Neural progenitor cell (in vitro differentiated cells): Measurements from ENCODE around the gene GRHL1. TPM values are rescaled to one million over a fixed set of nuclear protein-coding genes. Genes with fewer than 3 reads are reported as not detected.
A peak's percentile ranks its signal among the peaks of the same experiment; 100 is the strongest.

Experiments used
- DNase-seq: peaks from one replicate; pipeline ENCODE4 v3.0.0-alpha.2; 2016; ENCODE audit warnings: low spot score
- H2AFZ ChIP-seq: fragments of 200-600 bp; sonication (generic); replicated peaks from 2 replicates; pipeline ENCODE4 v1.6.1; 2016; ENCODE audit warnings: antibody characterized with exemption
- H3F3A ChIP-seq: fragments of 200-600 bp; sonication (generic); 2 replicates; pipeline ENCODE4 v1.6.1; 2016; ENCODE audit warnings: antibody characterized with exemption, low read depth
- H3K27ac ChIP-seq: fragments of 200-600 bp; sonication (generic); 2 replicates; pipeline ENCODE4 v1.5.1; 2016; ENCODE audit warnings: mild to moderate bottlenecking
- H3K27me3 ChIP-seq: fragments of 200-600 bp; sonication (generic); 2 replicates; pipeline ENCODE4 v1.6.1; 2016; ENCODE audit warnings: mild to moderate bottlenecking, moderate library complexity
- H3K36me3 ChIP-seq: fragments of 200-600 bp; sonication (generic); 2 replicates; pipeline ENCODE4 v1.5.1; 2016
- H3K4me1 ChIP-seq: fragments of 200-600 bp; sonication (generic); 2 replicates; pipeline ENCODE4 v1.6.1; 2016; ENCODE audit warnings: mixed run types
- H3K4me2 ChIP-seq: fragments of 200-600 bp; sonication (generic); 2 replicates; pipeline ENCODE4 v1.6.1; 2016
- H3K4me3 ChIP-seq: fragments of 200-600 bp; sonication (generic); 2 replicates; pipeline ENCODE4 v1.5.1; 2016
- H3K79me2 ChIP-seq: fragments of 200-600 bp; sonication (generic); 2 replicates; pipeline ENCODE4 v1.6.1; 2016; ENCODE audit warnings: low read depth
- H3K9ac ChIP-seq: fragments of 200-600 bp; sonication (generic); 2 replicates; pipeline ENCODE4 v1.6.1; 2016
- H3K9me3 ChIP-seq: fragments of 200-600 bp; sonication (generic); 2 replicates; pipeline ENCODE4 v1.5.1; 2016; ENCODE audit warnings: low read depth
- H4K20me1 ChIP-seq: fragments of 200-600 bp; sonication (generic); 2 replicates; pipeline ENCODE4 v1.6.1; 2016; ENCODE audit warnings: low read depth
- H3K27ac Mint-ChIP-seq: 3 replicates; pipeline ENCODE4 v1.8.0; 2021; ENCODE audit warnings: mixed read lengths
- H3K27me3 Mint-ChIP-seq: 2 replicates; pipeline ENCODE4 v1.8.0; 2022; ENCODE audit warnings: low read depth, mild to moderate bottlenecking, inconsistent platforms, moderate library complexity, mixed read lengths; ENCODE audit not compliant: insufficient read depth
- H3K36me3 Mint-ChIP-seq: 3 replicates; pipeline ENCODE4 v1.8.0; 2021; ENCODE audit warnings: mixed read lengths
- H3K4me1 Mint-ChIP-seq: 3 replicates; pipeline ENCODE4 v1.8.0; 2021; ENCODE audit warnings: mixed read lengths
- H3K4me3 Mint-ChIP-seq: 3 replicates; pipeline ENCODE4 v1.8.0; 2021; ENCODE audit warnings: mild to moderate bottlenecking, moderate library complexity, mixed read lengths
- H3K9me3 Mint-ChIP-seq: 3 replicates; pipeline ENCODE4 v1.8.0; 2020; ENCODE audit warnings: mixed read lengths
- EZH2 ChIP-seq: fragments of 200-600 bp; sonication (generic); IDR thresholded peaks from 2 replicates; pipeline ENCODE4 v1.6.1; 2017; ENCODE audit warnings: antibody characterized with exemption, mild to moderate bottlenecking, moderate library complexity
- EZH2phosphoT487 ChIP-seq: fragments of 200-600 bp; sonication (generic); IDR thresholded peaks from 2 replicates; pipeline ENCODE4 v1.6.1; 2017; ENCODE audit warnings: antibody characterized with exemption
- total RNA-seq: library from RNA; depleted of rRNA; stranded (reverse); fragments of >200 nt; gene quantifications from 2 replicates; pipeline ENCODE4 v1.2.3, GENCODE V29; 2015; ENCODE audit warnings: low replicate concordance
- TF ChIP-seq, protein P1 (sequence below): fragments of 200-600 bp; sonication (generic); IDR thresholded peaks from 2 replicates; pipeline ENCODE4 v1.5.1; 2017; ENCODE audit warnings: antibody characterized with exemption, mild to moderate bottlenecking

Gene GRHL1
- total RNA-seq, 1 donor from 2014 or later, result 5.8 TPM

DNA sequence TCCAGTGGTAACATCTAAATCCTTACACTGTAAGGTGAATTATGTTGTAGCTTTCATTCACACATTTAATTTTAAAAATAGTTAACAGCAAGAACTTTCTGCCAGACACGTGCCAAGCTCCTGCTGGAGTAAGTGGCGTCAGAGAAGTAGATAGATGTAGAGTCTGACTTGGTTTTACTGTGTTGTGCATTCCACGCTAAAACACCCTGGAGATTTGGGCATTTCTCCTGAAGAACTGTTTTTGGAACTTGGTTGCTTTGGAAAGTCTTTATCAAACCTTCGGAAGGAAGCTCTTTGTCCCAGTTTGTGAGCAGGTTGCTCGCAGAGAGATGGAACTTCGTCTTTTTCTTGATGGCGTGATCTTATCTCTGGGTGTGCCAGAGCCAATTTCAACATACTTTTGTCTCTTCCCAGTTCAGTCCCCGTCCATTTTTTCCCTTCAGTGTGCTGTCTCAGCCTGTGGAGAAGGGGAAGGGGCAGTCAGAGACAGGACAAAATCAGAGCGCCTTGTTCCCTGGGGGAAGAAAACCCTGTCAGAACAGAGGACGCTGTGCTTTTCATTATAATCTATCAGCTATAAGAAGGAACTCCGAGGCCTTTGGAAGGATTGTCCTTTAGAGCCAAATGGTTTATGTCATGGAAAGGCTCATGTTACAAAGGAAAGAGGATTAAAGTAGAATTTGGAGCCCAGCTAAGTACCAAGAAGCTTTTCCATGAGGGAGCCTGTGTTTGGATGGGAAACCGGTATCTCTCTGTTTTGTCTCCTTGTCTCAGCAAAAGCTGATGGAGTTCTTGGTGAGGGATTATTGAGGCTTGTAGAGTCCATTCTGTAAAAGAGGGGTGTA is 18.9 kb downstream of the GRHL1 start:
- Mint-ChIP-seq H3K36me3 (no peaks in the 10 kb centered on the region), H3K4me1 (peaks cover 52% of the 10 kb centered on the region), H3K4me3 (no peak overlapping the region), H3K27ac (peak overlapping the region; percentile 89), H3K27me3 (peaks cover 2% of the 10 kb centered on the region), H3K9me3 (no peaks in the 10 kb centered on the region)
- peaks cover 18% of the 10 kb centered on the region for H3F3A ChIP-seq
- peak overlapping the region; percentile 12 for H2AFZ ChIP-seq
- no peaks in the 10 kb centered on the region for H4K20me1 ChIP-seq
- H3K9me3 ChIP-seq, result no peaks in the 10 kb centered on the region
- no peaks in the 10 kb centered on the region for H3K79me2 ChIP-seq
- H3K4me1 ChIP-seq, result peaks cover 46% of the 10 kb centered on the region
- H3K27me3 ChIP-seq, result no peaks in the 10 kb centered on the region
- H3K4me3 ChIP-seq, result no peak overlapping the region
- H3K4me2 ChIP-seq, result peak overlapping the region; percentile 52
- no peaks in the 10 kb centered on the region for H3K36me3 ChIP-seq
- peak overlapping the region; percentile 72 for H3K27ac ChIP-seq
- DNase-seq, result peak; percentile 71
- no peak overlapping the region for H3K9ac ChIP-seq
- TF ChIP-seq, protein P1, sequence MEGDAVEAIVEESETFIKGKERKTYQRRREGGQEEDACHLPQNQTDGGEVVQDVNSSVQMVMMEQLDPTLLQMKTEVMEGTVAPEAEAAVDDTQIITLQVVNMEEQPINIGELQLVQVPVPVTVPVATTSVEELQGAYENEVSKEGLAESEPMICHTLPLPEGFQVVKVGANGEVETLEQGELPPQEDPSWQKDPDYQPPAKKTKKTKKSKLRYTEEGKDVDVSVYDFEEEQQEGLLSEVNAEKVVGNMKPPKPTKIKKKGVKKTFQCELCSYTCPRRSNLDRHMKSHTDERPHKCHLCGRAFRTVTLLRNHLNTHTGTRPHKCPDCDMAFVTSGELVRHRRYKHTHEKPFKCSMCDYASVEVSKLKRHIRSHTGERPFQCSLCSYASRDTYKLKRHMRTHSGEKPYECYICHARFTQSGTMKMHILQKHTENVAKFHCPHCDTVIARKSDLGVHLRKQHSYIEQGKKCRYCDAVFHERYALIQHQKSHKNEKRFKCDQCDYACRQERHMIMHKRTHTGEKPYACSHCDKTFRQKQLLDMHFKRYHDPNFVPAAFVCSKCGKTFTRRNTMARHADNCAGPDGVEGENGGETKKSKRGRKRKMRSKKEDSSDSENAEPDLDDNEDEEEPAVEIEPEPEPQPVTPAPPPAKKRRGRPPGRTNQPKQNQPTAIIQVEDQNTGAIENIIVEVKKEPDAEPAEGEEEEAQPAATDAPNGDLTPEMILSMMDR, result no peak
- no peak for TF ChIP-seq EZH2
- no peak for TF ChIP-seq EZH2phosphoT487

DNA sequence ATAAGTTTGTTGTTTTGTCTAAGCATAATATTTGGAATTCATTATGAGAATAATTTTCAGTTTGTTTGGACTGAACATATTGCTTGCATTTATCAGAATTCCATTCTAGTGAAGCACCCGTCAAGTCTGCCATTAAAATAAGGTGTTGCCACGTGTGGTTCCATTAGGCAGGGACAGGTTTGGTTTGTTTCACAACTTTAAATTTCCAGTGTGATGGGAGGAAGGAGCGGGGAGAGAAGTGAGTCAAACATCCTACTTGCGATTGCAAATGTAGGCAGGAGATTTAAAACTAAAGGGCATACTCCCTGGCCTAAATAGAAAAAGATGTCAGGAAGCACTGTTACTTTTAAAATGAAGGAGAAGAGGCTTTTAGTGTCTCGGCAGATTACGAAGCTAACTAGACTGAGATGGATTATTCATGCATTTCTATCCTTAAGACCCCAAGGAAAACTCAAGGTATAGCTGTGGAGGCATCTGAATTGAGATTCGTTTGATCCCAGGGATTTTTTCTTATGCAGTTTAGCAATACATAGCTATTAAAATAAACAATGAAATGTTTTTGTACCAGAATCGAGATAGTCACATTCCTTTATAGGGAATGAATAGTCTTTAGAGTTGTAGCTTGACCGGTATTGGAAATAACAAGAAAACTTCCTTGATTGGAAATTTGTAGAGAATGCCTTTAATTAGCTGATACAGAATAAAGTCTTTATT is 19.8 kb downstream of the GRHL1 start:
- H3K27ac Mint-ChIP-seq, result peak overlapping the region; percentile 89
- Histone ChIP-seq H4K20me1 (no peaks in the 10 kb centered on the region), H3K79me2 (no peaks in the 10 kb centered on the region), H3K27ac (peak overlapping the region; percentile 72), H3K9me3 (no peaks in the 10 kb centered on the region), H3K27me3 (no peaks in the 10 kb centered on the region), H3K4me1 (peaks cover 46% of the 10 kb centered on the region), H2AFZ (no peak overlapping the region), H3K4me3 (no peak overlapping the region), H3K4me2 (peak overlapping the region; percentile 52), H3F3A (peaks cover 18% of the 10 kb centered on the region), H3K9ac (no peak overlapping the region), H3K36me3 (no peaks in the 10 kb centered on the region)
- TF ChIP-seq, protein P1, result no peak
- TF ChIP-seq EZH2phosphoT487 (no peak), EZH2 (no peak)
- H3K9me3 Mint-ChIP-seq, result no peaks in the 10 kb centered on the region
- H3K36me3 Mint-ChIP-seq, result no peaks in the 10 kb centered on the region
- DNase-seq, result no peak
- peaks cover 2% of the 10 kb centered on the region for H3K27me3 Mint-ChIP-seq
- H3K4me3 Mint-ChIP-seq, result no peak overlapping the region
- peaks cover 52% of the 10 kb centered on the region for H3K4me1 Mint-ChIP-seq

DNA sequence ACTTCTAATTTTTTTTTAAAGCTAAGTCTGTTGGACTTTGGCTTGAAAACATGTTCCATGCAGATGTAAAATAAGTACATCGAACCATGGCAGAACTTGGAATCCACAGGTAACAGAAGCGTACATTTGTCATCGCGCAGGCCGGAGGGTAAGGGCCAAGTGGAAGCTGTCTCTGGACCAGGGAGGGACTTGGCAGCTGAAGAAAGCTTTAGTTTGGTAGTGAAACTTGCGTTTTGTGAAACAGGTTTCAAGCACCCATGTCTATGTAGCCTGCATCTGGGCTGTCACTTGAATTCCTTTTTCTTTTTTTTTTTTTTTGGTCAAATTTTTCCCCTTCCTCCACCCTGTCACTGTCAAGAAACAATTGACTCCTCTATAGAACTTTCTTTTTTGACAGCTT is 20.4 kb downstream of the GRHL1 start:
- no peaks in the 10 kb centered on the region for H3K27me3 ChIP-seq
- Mint-ChIP-seq H3K9me3 (no peaks in the 10 kb centered on the region), H3K36me3 (no peaks in the 10 kb centered on the region), H3K4me1 (peaks cover 52% of the 10 kb centered on the region), H3K4me3 (no peak overlapping the region), H3K27me3 (peaks cover 2% of the 10 kb centered on the region), H3K27ac (no peak overlapping the region)
- no peak overlapping the region for H2AFZ ChIP-seq
- H4K20me1 ChIP-seq, result no peaks in the 10 kb centered on the region
- no peak for DNase-seq
- no peaks in the 10 kb centered on the region for H3K36me3 ChIP-seq
- no peak overlapping the region for H3K4me3 ChIP-seq
- no peak overlapping the region for H3K4me2 ChIP-seq
- H3F3A ChIP-seq, result peaks cover 18% of the 10 kb centered on the region
- no peak overlapping the region for H3K9ac ChIP-seq
- no peak overlapping the region for H3K27ac ChIP-seq
- TF ChIP-seq, protein P1, result no peak
- no peak for TF ChIP-seq EZH2
- no peak for TF ChIP-seq EZH2phosphoT487
- H3K4me1 ChIP-seq, result peaks cover 46% of the 10 kb centered on the region
- H3K9me3 ChIP-seq, result no peaks in the 10 kb centered on the region
- H3K79me2 ChIP-seq, result no peaks in the 10 kb centered on the region
